Testis (tissue), 2 donors: ENCODE measurements around the gene SLTM.

Experiments used
- CTCF ChIP-seq, 3 experiments: fragments of 450-650 bp in 2 of 3; fragments of 200-600 bp in 1 of 3; sonication (generic) in 1 of 3; IDR thresholded peaks; one replicate each; pipeline ENCODE4 v1.5.1; 2016 to 2019; ENCODE audit warnings: antibody characterized with exemption in 3 of 3, mild to moderate bottlenecking in 2 of 3, moderate library complexity in 1 of 3
- POLR2A ChIP-seq: fragments of 450-650 bp; IDR thresholded peaks from one replicate; pipeline ENCODE4 v1.6.1; 2017; ENCODE audit warnings: antibody characterized with exemption, mild to moderate bottlenecking, moderate library complexity

- TF ChIP-seq CTCF (IDR thresholded peaks at IDR 0.05) (no peak), POLR2A (no peak)
Measured at GRCh38 chr15:58929891-58930416, 3.5 kb downstream of the SLTM start.
